GM12891 (cell line): ENCODE measurements around the gene BRD7.

Experiments
- POLR2A ChIP-seq: IDR thresholded peaks from 2 replicates; pipeline ENCODE4 v1.6.1; 2011; ENCODE audit warnings: low read depth, low read length, control low read depth
- POLR2AphosphoS5 ChIP-seq: IDR thresholded peaks from 2 replicates; pipeline ENCODE4 v1.6.1; 2011; ENCODE audit warnings: low read depth, low read length, control low read depth
- SPI1 ChIP-seq: IDR thresholded peaks from 2 replicates; pipeline ENCODE4 v1.6.1; 2011; ENCODE audit warnings: low read depth, low read length, control low read depth
- TAF1 ChIP-seq: IDR thresholded peaks from 2 replicates; pipeline ENCODE4 v1.6.1; 2011; ENCODE audit warnings: low read depth, low read length, control low read depth

GRCh38 chr16:50338371-50339231 lies 30.2 kb downstream of the BRD7 start:
- TF ChIP-seq POLR2AphosphoS5 = no peak
- no peak for TF ChIP-seq TAF1
- no peak for TF ChIP-seq POLR2A
- no peak for TF ChIP-seq SPI1
